Measurements from ENCODE around the gene SORBS1.

The SORBS1 gene

GRCh38 chr10:95561177-95561863 lies at the start of gene SORBS1:
Gene SORBS1, minus strand, starts transcription at chr10:95561371. Its CDS starts 120,236 bp downstream, at chr10:95441135.
- DNase-seq (ENCODE audit: low read depth, low spot score): peak; percentile 96
- TF ChIP-seq CTCF (IDR thresholded peaks at IDR 0.05; ENCODE audit: low read depth, low read length): no peak
- H3K4me3 ChIP-seq (ENCODE audit: low read depth, low read length): peak within 1 kb of the TSS; percentile 76
- in situ Hi-C loops (cut with HindIII; ENCODE audit: low sequenced_read_pairs): no loop called here

- no peak overlapping the region for H3K4me3 ChIP-seq (ENCODE audit: low read depth, low read length)
- in situ Hi-C loops (cut with HindIII; ENCODE audit: low sequenced_read_pairs): no loop called here
- DNase-seq (ENCODE audit: low read depth, low spot score): no peak
- no peak for TF ChIP-seq CTCF (IDR thresholded peaks at IDR 0.05; ENCODE audit: low read depth, low read length)
Observed at GRCh38 chr10:95610727-95611126, 49.6 kb upstream of the SORBS1 start.

GRCh38 chr10:95606922-95607321 lies 45.8 kb upstream of the SORBS1 start:
- TF ChIP-seq CTCF (IDR thresholded peaks at IDR 0.05; ENCODE audit: low read depth, low read length): no peak
- DNase-seq (ENCODE audit: low read depth, low spot score): peak; percentile 8
- in situ Hi-C loops (cut with HindIII; ENCODE audit: low sequenced_read_pairs): no loop called here
- no peak overlapping the region for H3K4me3 ChIP-seq (ENCODE audit: low read depth, low read length)

- peak; percentile 7 for DNase-seq (ENCODE audit: low read depth, low spot score)
Observed at GRCh38 chr10:95605163-95605562, 44.0 kb upstream of the SORBS1 start.

GRCh38 chr10:95604630-95605029 lies 43.5 kb upstream of the SORBS1 start:
- in situ Hi-C loops (cut with HindIII; ENCODE audit: low sequenced_read_pairs): no loop called here
- TF ChIP-seq CTCF (IDR thresholded peaks at IDR 0.05; ENCODE audit: low read depth, low read length): no peak
- H3K4me3 ChIP-seq (ENCODE audit: low read depth, low read length): no peak overlapping the region
- no peak for DNase-seq (ENCODE audit: low read depth, low spot score)

More at GRCh38 chr10:95605163-95605562, 44.0 kb upstream of the SORBS1 start:
- no peak for TF ChIP-seq CTCF (IDR thresholded peaks at IDR 0.05; ENCODE audit: low read depth, low read length)
- in situ Hi-C loops (cut with HindIII; ENCODE audit: low sequenced_read_pairs): no loop called here
- no peak overlapping the region for H3K4me3 ChIP-seq (ENCODE audit: low read depth, low read length)

- H3K4me3 ChIP-seq (ENCODE audit: low read depth, low read length): no peak overlapping the region
- no peak for DNase-seq (ENCODE audit: low read depth, low spot score)
- no peak for TF ChIP-seq CTCF (IDR thresholded peaks at IDR 0.05; ENCODE audit: low read depth, low read length)
- in situ Hi-C loops (cut with HindIII; ENCODE audit: low sequenced_read_pairs): no loop called here
Observed at GRCh38 chr10:95602382-95602781, 41.2 kb upstream of the SORBS1 start.

Measured in astrocyte of the spinal cord (primary cell).